ENCODE results near the gene TFDP2.
"Not testable (repeated sequence)": the region's sequence is repeated elsewhere in the genome, so short reads cannot be mapped to it uniquely, and the experiment has no call there.

TFDP2 gene

DNA sequence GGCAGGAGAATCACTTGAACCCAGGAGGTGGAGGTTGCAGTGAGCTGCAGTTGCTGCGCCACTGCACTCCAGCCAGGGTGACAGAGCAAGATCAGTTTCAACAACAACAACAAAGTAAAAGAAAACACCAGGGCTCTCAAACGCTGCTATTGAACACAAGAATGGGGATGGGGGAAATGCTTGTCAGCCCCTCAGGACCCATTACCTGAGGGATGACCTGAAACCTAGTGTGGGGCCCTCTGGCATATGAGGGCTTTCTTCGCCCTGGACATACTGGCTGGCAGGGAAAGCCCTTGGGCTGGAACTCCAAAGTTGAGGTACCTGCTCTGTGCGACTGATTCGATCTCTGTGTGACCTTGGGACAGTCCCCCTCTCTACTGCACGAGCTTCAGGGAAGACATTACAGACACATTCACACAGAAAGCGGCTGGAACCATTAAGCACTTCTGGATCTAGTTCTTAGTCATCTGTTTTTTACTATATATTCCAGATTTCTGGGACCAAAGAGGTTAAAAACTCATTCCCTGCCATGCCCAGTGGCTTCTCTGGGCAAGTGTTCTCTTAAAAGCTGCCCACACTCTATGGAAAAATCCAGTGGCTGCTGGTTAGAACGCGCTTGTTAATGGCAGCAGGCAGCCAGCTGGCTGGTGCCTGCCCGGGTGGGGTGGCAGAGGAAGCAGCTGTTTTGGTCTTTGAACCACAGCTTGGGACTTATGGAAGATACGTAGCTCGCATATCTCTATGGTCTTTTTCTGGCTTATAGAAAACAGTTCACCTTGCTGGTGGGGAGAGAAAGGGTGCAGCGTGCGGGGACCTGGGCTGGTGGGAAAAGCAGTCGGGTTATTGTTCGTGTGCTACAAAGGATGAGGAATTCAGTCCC, 215.7 kb downstream of the TFDP2 start:
- in situ Hi-C loops (cut with HindIII; ENCODE audit: low sequenced_read_pairs), result no loop called here

DNA sequence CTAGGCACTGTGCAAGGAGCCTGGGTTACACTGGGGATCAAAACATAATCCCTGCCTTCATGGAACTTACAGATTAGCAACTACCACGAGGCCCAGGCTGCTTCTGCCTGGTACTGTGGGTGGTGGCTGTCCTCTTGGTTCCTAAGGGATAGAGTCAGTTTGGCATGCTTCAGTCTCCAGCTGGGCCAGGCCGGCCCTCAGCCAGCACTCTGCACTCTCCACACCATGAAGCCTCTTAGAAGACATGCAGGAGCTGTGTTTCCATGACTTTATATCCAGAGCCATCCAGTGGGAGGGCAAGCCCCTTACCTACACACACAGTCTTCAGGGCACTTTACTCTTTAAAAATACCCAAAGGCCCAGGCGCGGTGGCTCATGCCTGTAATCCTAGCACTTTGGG, 218.5 kb downstream of the TFDP2 start:
- in situ Hi-C loops (cut with HindIII; ENCODE audit: low sequenced_read_pairs), result no loop called here

DNA sequence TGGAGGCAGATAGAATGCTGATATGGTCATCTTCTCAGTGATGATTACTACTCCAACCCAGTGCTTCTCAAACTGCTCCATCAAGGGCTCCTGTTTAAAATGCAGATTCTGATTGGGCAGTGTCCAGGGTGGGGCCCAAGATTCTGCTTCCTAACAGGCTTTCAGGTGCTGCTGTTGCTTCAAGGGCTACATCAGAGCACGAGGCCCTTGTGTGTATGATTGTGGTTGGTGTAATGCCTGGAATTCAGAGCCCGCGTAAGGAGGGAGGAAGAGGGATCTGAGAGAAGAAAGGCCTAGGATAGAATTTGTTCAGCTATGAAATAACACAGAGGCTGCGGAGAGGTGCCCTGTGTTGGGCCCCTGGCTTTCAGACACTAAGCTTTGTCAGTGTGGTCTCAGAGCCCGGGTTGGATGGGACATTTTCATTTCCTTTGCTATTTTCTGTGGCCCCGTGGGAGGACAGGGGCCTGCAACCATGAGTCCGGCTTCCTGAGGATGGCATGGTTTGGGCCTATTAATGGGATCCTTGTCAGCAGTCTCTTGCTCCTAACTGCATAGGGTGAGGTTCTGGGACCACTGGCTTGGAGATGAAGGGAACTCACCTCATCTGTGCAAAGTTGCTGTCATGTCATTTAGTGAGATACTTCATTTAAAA, 219.9 kb downstream of the TFDP2 start:
- in situ Hi-C loops (cut with HindIII; ENCODE audit: low sequenced_read_pairs), result no loop called here

- in situ Hi-C loops (cut with HindIII; ENCODE audit: low sequenced_read_pairs), result no loop called here
Measured at GRCh38 chr3:141928631-141929270, 220.6 kb downstream of the TFDP2 start.

DNA sequence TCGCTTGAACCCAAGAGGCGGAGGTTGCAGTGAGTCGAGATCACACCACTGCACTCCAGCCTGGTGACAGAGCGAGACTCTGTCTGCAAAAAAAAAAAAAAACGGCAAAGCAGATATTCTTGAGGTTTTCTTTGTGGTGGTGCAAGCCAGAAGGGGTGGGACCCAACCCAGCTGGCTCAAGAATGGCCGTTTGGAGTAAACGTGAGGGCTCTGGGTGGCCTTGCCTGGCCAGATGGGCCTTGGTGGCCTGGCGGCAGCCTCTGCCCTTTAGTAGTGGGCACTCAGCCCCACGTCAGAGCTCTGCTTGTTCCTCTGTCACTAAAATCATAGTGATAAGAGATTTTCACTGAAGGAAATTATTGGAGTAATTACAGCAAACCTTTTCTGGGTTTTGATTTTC, 222.4 kb downstream of the TFDP2 start:
- in situ Hi-C loops (cut with HindIII; ENCODE audit: low sequenced_read_pairs), result no loop called here

DNA sequence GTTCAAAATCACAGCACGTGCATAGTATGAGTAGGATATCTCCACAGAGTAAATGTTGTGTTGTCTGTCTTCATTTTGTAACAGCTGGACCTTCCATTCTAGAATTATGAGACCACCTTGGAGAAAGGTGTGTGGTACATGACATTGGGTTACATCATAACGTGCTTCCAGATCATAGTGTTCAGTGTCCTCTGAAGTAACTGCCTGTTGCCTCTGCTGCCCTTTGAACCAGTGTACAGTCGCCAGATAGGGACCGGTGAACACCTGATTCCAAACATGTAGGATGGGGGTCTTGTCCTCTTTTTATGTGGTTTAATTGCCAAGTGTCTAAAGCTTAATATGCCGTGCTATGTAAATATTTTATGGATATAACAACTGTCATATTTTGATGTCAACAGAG, 223.7 kb downstream of the TFDP2 start:
- in situ Hi-C loops (cut with HindIII; ENCODE audit: low sequenced_read_pairs), result not testable (repeated sequence)

DNA sequence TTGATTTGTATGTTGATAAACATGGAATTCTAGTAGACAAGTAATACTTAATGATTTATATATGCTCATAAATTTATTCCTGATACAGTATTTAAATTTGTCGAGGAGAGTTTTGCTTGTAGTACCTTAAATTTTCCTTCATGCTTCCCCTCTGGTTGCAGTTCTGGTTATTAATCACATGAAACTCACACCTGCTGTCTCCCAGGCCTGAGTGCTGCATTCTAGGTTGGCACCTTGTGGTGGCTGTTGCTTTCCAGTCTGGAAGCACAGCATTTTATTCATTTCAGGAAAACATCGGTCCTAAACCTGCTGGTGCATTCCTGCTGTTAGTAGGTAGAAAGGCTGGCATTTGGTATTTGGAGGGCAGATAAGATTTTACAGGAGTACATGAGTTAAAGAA, 228.0 kb downstream of the TFDP2 start:
- in situ Hi-C loops (cut with HindIII; ENCODE audit: low sequenced_read_pairs), result no loop called here

- in situ Hi-C loops (cut with HindIII; ENCODE audit: low sequenced_read_pairs), result no loop called here
Measured at GRCh38 chr3:141920701-141921100, 228.6 kb downstream of the TFDP2 start.

GRCh38 chr3:141915766-141916165, 233.6 kb downstream of the TFDP2 start:
- in situ Hi-C loops (cut with HindIII; ENCODE audit: low sequenced_read_pairs), result no loop called here

GRCh38 chr3:141915016-141915415, 234.3 kb downstream of the TFDP2 start:
- in situ Hi-C loops (cut with HindIII; ENCODE audit: low sequenced_read_pairs), result no loop called here

DNA sequence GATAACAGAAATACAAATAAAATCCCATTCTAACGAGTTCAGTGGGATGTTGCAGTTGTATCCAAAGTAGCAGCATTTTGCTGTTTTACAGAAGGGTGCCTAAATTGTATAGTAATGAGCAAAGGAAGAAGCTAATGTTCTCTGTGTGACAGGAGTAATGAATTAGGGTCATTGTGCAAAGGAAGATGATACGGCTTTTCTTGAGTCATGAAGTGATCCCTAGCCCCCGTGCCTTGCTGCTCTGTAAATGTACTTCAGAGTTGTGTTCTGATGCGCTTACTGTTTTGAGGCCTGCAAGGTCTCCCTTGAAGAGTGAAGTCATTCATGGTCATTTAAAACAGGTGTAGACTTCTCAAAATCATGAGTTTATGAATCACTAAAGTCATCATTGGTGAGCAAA, 235.0 kb downstream of the TFDP2 start:
- in situ Hi-C loops (cut with HindIII; ENCODE audit: low sequenced_read_pairs), result no loop called here

- in situ Hi-C loops (cut with HindIII; ENCODE audit: low sequenced_read_pairs), result no loop called here
Measured at GRCh38 chr3:141913150-141913811, 236.1 kb downstream of the TFDP2 start.

- in situ Hi-C loops (cut with HindIII; ENCODE audit: low sequenced_read_pairs), result not testable (repeated sequence)
Measured at GRCh38 chr3:141909986-141910385, 239.4 kb downstream of the TFDP2 start.

- in situ Hi-C loops (cut with HindIII; ENCODE audit: low sequenced_read_pairs), result no loop called here
Measured at GRCh38 chr3:141909408-141909807, 239.9 kb downstream of the TFDP2 start.

- in situ Hi-C loops (cut with HindIII; ENCODE audit: low sequenced_read_pairs), result no loop called here
Measured at GRCh38 chr3:141905129-141905528, 244.2 kb downstream of the TFDP2 start.

DNA sequence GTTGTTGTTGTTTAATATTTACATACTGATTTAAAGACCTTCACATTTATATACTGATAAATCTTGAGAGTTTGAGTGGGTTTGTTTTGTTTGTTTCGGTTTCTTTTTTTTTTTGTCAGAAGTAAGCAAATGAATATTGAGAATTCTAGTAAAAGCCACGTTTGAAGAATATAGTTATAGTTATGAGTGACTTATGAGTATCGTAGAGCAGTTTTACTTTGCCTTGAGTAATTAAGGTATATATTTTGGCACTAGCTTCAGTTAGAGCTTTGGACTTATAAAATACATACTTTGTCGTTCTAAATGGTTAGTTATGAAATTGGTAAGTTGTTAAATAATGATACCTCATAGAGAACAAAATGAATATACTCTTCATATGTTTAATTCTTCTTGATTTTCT, 245.1 kb downstream of the TFDP2 start:
- in situ Hi-C loops (cut with HindIII; ENCODE audit: low sequenced_read_pairs), result no loop called here

DNA sequence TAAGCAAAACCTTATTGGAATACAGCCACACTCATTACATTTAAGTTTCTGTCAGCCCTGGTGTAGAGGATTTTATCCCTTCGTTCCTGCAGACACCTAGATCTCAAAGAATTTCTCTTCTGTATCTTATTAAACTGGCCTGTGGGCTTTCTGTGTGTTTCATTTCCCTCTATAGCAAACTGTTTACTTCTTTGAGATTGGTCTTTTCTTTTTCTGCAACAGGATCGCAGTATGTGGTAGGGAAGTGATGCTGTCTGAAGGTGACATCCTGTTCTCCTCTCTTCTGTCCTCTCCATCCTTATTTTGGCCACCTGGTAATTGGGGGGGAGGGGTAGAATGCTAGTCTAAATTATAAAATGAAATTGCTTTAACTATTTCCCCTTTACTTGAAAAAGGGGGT, 247.4 kb downstream of the TFDP2 start:
- in situ Hi-C loops (cut with HindIII; ENCODE audit: low sequenced_read_pairs), result no loop called here

GRCh38 chr3:141900343-141900742, 249.0 kb downstream of the TFDP2 start:
- in situ Hi-C loops (cut with HindIII; ENCODE audit: low sequenced_read_pairs), result no loop called here

- in situ Hi-C loops (cut with HindIII; ENCODE audit: low sequenced_read_pairs), result no loop called here
Measured at GRCh38 chr3:141898908-141899307, 250.4 kb downstream of the TFDP2 start.

DNA sequence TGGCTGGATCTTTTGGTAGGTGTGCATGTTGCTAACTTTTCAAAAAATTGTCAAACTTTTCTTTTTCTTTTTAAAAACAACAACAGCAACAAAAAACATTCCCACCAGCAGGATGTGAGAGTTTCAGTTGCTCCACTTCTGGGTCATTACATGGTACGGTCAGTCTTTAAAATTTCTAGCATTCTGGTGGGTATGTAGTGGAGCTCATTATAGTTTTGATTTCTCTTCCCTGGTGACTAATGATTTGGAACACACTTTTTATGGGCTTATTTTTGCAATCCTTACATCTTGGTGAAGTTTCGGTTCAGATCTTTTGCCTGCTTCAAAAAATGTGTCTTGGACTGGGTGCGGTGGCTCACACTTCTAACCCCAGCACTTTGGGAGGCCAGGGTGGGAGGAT, 253.6 kb downstream of the TFDP2 start:
- in situ Hi-C loops (cut with HindIII; ENCODE audit: low sequenced_read_pairs), result no loop called here

DNA sequence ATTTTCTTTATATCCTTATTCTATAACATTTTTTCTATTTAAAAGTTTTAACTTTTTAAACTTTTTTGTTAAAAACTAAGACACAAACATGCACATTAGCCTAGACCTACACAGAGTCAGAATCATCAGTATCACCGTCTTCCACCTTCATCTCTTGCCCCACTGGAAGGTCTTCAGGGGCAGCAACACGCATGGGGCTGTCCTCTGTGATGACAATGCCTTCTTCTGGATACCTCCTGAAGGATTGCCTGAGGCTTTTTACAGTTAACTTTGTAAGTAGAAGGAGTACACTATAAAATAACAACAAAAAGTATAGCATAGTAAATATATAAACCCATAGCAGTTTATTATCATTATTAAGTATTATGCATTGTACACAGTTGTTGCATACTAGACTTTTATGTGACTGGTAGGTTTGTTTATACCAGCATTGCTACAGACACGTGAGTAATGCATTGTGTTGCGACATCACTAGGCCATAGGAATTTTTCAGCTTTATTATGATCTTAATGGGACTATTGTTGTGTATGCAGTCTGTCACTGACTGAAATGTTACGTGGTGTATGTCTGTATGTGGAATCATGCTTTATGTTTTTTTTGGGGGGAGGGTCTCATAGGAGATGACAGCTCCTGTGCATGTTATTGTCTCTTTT, 254.7 kb downstream of the TFDP2 start:
- in situ Hi-C loops (cut with HindIII; ENCODE audit: low sequenced_read_pairs), result no loop called here

Data from DLD1 (cell line).